HG02981 (cell line): ENCODE results near the gene MAPKAPK5.
"Not testable (repeated sequence)": the region's sequence is repeated elsewhere in the genome, so short reads cannot be mapped to it uniquely, and the experiment has no call there.

Experiments
- ATAC-seq: cut with Tn5 transposase; IDR thresholded peaks from one replicate; pipeline ENCODE4 v1.9.1; 2021; ENCODE audit warnings: mild to moderate bottlenecking, moderate library complexity; ENCODE audit not compliant: unreplicated experiment

The MAPKAPK5 gene

DNA sequence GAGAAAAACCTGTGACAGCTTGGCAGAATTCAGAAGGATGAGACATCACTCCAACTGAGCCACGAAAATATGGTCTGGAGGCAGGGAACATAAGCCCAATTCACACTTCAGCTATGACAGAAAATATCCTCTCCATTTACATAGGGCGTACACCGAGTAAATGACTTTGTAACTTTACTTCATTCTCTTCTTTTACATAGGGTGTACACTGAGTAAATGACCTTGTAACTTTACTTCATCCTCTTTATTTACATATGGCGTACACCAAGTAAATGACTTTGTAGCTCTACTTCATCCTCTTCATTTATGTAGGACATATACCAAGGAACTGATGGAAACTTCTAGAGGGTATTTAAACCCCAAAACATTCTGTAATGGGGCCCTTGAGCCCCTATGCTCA is 14.1 kb upstream of the MAPKAPK5 start:
- no peak for ATAC-seq

- ATAC-seq: no peak
Observed at GRCh38 chr12:111828338-111828979, 13.6 kb upstream of the MAPKAPK5 start.

GRCh38 chr12:111829635-111830034 is 12.4 kb upstream of the MAPKAPK5 start:
- not testable (repeated sequence) for ATAC-seq

DNA sequence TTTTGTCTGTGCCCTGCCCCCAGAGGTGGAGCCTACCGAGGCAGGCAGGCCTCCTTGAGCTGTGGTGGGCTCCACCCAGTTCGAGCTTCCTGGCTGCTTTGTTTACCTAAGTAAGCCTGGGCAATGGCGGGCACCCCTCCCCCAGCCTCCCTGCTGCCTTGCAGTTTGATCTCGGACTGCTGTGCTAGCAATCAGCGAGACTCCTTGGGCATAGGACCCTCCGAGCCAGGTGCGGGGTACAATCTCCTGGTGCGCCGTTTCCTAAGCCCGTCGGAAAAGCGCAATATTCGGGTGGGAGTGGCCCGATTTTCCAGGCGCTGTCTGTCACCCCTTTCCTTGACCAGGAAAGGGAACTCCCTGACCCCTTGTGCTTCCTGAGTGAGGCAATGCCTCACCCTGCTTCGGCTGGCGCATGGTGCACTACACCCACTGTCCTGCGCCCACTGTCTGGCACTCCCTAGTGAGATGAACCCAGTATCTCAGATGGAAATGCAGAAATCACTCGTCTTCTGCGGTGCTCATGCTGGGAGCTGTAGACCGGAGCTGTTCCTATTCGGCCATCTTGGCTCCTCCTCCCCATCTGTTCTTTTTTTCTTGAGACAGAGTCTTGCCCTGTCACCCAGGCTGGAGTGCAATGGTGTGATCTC is 7.2 kb upstream of the MAPKAPK5 start:
- not testable (repeated sequence) for ATAC-seq

DNA sequence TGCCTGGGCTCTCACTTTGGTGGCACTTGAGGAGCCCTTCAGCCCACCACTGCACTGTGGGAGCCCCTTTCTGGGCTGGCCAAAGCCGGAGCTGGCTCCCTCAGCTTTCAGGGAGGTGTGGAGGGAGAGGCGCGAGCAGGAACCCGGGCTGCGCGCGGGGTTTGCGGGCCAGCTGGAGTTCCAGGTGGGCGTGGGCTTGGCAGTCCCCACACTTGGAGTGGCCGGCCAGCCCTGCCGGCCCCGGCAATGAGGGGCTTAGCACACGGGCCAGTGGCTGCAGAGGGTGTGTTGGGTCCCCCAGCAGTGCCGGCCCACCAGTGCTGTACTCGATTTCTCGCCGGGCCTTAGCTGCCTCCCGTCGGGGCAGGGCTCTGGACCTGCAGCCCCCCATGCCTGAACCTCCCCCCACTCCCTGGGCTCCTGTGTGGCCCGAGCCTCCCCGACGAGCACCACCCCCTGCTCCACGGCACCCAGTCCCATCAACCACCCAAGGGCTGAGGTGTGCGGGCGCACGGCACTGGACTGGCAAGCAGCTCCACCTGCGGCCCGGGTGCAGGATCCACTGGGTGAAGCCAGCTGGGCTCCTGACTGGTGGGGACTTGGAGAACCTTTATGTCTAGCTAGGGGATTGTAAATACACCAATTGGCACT is 6.4 kb upstream of the MAPKAPK5 start:
- ATAC-seq: not testable (repeated sequence)

DNA sequence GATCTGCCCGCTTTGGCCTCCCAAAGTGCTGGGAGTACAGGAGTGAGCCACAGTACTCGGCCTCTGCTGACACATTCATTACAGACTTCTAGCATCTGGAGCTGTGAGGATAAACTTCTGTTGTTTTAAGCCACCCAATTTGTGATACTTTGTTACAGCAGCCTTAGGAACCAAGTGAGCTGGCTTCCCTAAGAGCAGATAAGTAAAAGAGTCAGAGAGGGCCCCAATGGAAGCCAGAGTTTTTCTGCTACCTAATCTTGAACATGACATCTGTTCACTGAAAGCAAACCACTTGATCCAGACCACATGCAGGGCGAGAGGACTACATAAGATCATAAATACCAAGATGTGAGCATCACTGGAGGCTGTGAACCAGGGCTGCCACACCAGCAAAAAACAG is 3.7 kb upstream of the MAPKAPK5 start:
- no peak for ATAC-seq

GRCh38 chr12:111840807-111841206 is 1.2 kb upstream of the MAPKAPK5 start:
- ATAC-seq: no peak

DNA sequence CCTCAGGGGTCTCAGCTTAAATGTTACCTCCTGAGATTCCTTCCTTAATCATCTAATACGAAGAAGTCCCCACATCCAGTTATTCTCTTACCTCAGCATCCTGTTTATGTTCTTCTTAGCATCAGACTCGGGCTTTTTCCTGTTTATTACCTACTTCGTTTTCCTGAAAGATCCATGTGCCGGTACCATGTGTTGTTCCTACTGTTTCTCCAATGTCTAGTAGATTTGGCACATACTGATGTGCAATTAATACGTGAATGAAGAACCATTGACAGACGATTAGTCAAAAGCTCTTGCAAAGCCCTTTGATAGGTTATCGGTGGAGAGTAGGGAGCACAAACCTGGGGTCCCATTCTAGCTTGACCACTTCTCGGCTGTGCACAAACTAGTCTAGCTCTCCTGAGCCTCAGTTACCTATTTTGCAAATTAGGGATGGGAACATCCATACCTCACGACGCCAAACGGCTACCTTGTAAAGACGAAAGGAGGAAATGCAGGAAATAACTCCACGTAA is 735 bp upstream of the MAPKAPK5 start:
- no peak for ATAC-seq

DNA sequence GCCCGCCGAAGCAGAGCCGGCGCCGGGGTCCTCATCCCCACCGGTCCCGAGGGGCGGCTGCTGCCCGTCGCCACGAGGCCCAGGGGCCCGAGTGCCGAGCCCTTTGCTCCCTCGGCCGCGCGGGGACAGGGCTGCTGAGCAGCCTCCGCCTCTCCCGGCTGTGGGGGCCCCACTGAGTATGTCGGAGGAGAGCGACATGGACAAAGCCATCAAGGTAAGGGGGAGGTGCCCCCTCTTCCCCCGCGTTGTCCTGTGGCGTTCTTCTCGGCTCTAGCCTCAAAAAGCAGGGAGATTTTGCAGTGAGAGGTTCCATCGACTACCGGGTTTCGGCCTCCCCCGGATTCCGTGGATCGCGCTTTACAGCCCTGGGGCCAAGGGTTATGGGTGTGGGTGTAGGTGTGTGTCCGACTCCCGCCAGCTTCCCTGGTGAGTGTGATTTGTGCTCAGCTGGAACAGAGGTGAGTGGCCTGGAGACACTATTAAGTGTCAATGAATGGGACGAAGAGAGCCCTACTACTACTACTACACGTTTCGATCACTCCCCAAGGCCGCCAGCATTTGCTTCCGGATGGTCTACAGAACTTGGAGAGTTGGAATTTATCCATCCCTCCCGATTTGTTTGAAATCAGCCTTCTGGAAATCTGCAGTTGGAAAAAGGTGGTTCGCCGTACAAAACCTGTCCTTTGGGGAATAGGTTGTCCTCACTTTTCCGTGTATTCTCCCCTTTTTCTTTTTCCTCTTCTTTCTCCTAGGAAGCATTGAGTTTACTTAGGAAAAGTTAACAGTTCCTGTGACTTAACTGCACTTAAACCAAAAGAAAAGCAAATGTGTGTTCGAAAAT is 748 bp downstream of the MAPKAPK5 start:
- peak; percentile 16 for ATAC-seq

DNA sequence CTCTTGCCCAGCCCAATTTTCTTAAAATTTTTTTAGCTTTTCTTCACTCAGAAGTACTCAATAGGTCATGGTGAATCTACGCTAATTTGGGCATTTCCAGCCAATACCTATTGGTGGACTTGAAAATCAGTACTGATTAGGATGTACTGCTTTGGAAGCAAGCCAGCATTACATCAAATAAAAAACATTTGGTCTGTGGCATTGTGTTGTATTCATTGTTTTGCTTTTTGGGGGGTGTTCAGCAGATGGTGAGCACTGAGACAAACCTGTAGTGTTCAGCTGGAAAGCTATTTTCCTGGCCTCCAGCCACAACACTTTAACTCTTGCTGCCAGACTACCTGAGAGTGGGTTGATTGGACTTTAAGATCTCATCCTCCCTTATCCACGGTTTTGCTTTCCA is 4.0 kb downstream of the MAPKAPK5 start:
- ATAC-seq: no peak

DNA sequence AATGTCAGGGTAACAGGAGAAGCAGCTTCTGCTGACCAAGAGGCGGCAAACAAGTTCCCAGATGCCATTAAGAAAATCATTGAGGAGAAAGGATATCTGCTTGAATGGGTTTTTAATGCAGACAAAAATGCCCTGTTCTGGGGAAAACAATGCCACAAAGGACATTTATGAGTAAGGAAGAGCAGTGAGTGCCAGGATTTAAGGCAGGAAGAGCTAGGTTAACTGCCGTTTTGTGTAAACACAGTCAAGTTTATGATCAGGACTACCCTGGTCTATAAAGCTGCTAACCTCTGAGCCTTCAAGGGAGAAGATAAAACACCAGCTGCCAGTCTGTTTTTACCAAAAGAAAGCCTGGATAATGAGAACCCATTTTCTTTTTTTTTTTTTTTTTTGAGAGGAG is 8.5 kb downstream of the MAPKAPK5 start:
- no peak for ATAC-seq

DNA sequence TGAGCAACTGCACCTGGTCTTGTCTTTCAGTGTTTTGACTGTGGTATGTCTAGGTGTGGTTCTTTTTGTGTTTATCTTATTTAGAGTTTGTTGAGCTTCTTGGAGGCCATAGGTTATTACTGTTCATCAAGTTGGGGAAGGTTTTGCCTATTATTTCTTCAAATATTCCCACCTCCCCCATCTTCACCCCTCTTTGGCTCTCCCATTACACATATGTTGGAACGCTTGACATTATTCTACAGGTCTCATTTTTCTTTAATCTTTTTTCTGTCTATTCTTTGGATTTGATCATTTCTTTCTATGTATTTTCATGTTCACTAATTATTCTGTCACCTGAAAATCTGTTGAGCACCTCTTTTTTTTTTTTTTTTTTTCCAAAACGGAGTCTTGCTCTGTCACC is 16.2 kb downstream of the MAPKAPK5 start:
- ATAC-seq: no peak

DNA sequence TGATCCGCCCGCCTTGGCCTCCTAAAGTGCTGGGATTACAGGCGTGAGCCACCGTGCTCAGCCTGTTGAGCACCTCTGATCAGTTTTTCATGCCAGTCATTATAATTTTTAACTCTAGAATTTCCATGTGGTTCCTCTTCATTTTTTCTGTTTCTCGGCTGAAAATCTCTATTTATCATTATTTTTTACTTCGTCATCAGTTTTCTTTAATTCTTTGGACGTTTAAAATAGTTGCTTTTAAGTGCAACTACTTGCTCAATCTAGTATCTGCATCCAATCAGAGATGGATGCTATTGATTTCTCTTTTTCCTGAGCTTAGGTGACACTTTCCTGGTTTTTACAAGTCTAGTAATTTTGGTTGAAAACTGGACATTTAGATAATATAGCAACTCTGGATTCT is 16.8 kb downstream of the MAPKAPK5 start:
- no peak for ATAC-seq

- ATAC-seq: no peak
Observed at GRCh38 chr12:111864913-111865312, 22.9 kb downstream of the MAPKAPK5 start.

DNA sequence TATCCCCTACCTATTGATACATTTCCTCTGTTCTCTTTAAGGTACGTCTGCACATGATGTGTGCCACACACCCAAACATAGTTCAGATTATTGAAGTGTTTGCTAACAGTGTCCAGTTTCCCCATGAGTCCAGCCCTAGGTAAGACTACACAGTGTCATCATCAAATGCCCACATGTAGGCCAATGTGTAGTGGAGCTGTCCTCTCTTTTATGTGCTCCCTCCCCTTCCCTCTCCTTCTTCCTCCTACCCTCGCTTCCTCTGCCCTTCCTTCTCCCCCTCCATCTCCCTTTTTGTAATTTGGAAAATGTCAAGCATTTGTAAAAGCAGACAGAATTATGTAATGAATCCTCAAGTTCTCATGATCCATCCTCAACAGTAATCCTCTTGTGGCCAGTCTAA is 25.5 kb downstream of the MAPKAPK5 start:
- no peak for ATAC-seq

DNA sequence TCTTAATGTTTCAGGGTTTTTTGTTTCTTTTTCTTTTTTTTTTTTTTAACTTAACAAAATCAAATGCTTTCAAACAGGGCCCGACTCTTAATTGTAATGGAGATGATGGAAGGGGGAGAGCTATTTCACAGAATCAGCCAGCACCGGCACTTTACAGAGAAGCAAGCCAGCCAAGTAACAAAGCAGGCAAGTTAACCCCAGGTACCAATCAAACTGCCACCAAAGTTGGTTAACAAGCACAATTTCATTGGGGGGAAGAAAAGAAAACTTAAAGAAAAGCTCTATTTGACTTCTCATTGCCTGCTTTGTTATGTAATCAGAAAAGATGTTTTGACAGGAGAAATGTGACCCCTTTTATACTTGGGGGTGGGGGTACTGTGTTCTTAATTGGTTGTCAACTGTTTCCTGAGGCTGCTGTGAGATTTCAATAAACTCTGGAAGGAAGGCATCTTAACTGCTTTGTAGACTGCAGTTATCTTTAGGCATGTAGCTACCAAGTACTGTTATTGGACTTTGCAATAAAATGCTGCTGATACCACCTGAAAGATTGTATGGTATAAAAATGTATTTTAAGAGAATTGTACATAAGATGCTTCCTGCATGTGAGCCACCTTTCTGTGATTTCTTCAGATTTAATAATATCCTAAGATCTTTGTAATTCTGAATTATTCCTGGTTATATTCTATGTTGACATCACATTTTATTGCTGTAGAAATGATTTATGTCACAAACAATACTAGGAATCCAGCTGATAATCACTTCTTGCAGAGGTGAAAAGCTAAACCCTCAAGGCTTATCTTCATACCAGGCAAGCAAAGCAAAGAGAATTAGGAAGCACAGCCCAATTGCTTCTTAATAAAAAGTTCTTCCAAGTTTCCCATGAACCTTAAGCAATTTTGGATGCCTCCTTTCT is 26.9 kb downstream of the MAPKAPK5 start:
- ATAC-seq: no peak

DNA sequence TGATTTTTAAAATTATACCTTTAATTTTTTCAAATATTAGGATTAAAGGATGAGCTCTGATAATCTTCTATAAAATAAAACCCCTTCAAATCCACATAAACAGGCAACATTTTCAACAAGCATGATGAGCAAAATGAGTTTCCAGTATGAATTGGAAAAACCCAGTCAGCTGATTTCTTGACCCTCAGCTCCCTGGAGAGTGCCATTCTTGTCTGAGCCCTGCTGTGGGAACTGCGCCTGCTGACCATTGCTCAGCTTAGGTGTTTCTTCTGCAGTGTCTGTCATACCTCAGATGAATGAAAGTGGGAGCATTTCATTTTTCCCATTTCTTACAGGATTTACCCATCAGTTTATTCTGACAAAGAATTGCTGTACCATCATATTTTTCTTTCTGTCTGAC is 27.6 kb downstream of the MAPKAPK5 start:
- no peak for ATAC-seq

DNA sequence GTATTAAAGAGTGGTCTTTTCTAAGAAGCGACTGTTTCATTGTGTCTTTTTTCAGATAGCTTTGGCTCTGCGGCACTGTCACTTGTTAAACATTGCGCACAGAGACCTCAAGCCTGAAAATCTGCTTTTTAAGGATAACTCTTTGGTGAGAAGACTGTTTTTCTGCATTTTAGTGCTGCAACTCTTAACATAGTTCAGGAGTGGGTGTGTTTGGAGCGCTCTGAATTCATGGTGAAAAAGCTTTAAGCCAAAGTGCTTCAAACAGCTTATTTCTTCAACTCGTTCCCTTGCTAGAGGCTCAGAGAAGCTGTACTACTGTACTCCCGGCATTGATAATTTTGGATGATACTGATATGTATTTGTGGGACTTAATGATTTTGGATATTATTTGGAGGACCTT is 28.2 kb downstream of the MAPKAPK5 start:
- ATAC-seq: no peak

DNA sequence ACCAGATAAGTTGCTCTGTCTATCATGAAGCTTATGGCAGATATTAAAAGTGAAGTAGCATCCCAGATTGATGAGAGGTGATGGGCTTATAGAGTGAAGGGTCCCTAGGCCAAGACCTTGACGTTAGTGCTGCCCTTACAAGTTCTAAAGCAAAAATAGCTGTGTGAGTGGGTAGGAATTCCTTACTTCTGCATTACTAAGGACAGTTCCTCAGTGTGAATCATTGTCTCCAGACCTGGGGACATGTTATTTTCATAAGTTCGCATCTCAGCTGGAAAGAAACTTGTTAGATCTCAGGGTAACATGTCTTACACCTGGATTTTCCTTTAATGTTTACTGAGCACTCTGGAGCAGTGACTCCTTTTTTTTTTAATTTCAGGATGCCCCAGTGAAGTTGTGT is 28.7 kb downstream of the MAPKAPK5 start:
- no peak for ATAC-seq

DNA sequence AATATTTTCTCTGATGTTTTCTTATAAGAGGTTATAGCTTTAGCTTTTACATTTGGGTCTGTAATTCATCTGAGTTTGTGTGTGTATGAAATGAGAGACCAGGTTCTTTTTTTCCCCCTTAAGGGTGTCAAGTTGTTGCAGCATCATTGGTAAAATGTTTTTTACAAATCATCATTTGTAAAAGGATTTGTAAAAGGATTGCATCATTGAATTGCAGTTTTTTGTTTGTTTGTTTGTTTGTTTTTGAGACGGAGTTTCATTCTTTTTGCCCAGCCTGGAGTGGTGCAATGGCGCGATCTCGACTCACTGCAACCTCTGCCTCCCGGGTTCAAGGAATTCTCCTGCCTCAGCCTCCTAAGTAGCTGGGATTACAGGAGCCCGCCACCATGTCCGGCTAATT is 31.1 kb downstream of the MAPKAPK5 start:
- ATAC-seq: no peak
